Breast epithelium (tissue), 3 donors: ENCODE results near the gene RAP2B.

Experiments used
- POLR2AphosphoS5 ChIP-seq, 3 donors: sonication (generic); formaldehyde crosslinking; IDR thresholded peaks; one replicate each; pipeline ENCODE4 v1.6.1; 2017; ENCODE audit warnings: antibody characterized with exemption in 3 of 3
- TF ChIP-seq, protein P1 (sequence below), 3 donors: fragments of 450-650 bp; IDR thresholded peaks; one replicate each; pipeline ENCODE4 v1.5.1; 2016 to 2017; ENCODE audit warnings: antibody characterized with exemption in 3 of 3, mild to moderate bottlenecking in 3 of 3, moderate library complexity in 3 of 3

DNA sequence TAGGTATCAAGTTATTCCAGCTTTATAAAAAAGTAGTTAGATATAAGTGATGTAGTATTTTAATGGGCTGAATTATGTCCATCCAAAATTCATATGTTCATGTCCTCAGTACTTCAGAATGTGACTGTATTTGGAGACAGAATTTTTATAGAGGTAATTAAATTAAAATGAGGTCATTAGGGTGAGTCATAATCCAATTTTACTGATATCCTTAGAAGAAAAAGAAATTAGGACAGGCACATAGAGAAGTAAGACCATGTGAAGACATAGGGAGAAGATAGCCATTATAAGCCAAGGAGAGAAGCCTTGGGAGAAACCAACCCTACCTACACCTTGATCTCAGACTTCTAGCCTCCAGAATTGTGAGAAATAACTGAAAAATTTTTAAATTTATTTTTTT, 30.3 kb downstream of the RAP2B start:
- no peak for TF ChIP-seq POLR2AphosphoS5 (IDR thresholded peaks at IDR 0.05)
- TF ChIP-seq, protein P1, sequence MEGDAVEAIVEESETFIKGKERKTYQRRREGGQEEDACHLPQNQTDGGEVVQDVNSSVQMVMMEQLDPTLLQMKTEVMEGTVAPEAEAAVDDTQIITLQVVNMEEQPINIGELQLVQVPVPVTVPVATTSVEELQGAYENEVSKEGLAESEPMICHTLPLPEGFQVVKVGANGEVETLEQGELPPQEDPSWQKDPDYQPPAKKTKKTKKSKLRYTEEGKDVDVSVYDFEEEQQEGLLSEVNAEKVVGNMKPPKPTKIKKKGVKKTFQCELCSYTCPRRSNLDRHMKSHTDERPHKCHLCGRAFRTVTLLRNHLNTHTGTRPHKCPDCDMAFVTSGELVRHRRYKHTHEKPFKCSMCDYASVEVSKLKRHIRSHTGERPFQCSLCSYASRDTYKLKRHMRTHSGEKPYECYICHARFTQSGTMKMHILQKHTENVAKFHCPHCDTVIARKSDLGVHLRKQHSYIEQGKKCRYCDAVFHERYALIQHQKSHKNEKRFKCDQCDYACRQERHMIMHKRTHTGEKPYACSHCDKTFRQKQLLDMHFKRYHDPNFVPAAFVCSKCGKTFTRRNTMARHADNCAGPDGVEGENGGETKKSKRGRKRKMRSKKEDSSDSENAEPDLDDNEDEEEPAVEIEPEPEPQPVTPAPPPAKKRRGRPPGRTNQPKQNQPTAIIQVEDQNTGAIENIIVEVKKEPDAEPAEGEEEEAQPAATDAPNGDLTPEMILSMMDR (IDR thresholded peaks at IDR 0.05): no peak
